ENCODE measurements around the gene CNOT1.

CNOT1 gene

GRCh38 chr16:58476791-58477190 lies 152.8 kb downstream of the CNOT1 start:
- no peak for DNase-seq

GRCh38 chr16:58475091-58475619 lies 154.5 kb downstream of the CNOT1 start:
- no peak for DNase-seq

GRCh38 chr16:58474296-58474695 lies 155.3 kb downstream of the CNOT1 start:
- no peak for DNase-seq

GRCh38 chr16:58472827-58473226 lies 156.8 kb downstream of the CNOT1 start:
- no peak for DNase-seq

GRCh38 chr16:58472266-58472665 lies 157.4 kb downstream of the CNOT1 start:
- no peak for DNase-seq

- no peak for DNase-seq
These were observed 158.2 kb downstream of the CNOT1 start for GRCh38 chr16:58471209-58471975.
